ENCODE results near the gene BMI1. TPM values are rescaled to one million over a fixed set of nuclear protein-coding genes. Genes with fewer than 3 reads are reported as not detected.

The BMI1 gene
- total RNA-seq, 4 donors from 2014 or later: 50.2 to 85.7 (median 64.7) TPM

DNA sequence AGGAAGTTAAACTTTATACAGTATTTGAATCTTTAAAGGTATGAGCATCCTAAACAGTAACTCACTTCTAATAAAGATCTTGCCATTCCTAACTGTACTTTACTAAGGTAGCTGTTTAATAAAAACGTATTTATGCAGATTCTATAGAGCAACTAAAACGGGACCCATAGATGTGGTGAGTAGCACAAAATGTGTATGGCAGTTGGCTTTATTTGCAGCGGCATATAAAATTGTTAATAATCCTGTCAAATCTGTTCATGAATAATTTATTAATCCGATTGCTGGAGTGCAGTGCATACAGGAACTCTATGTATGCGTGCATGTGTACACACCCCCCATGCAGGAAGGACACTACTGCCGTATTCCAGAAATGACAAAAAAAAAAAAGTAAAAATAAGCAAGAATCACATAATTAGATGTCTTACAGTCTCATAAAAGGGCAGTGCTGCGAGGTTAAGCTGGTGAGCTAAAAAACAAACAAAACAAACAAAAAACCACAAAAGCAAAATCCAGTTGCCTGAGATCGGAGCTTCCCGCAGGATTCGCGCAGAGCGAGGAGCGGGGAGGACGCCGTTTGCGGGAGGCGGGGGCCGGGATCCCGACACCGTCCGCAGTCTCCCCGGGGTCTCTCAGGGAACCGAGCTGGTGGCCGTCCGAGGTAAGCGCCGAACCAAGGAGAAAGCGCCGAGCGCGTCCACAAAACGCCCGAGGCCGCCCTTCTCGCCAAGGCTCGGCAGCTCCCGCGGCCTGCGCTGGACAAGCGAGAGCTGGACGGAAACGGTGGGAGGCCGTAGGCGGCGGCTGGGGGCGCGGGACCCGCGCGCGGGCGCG lies 5.2 kb upstream of the BMI1 start:
- intact Hi-C loops (cut with DNase I; ENCODE audit: low total_unique reads): no loop called here
- no peaks in the 10 kb centered on the region for H3K9me3 ChIP-seq
- DNase-seq: no peak
- TF ChIP-seq POLR2A (IDR thresholded peaks at IDR 0.05): no peak
- TF ChIP-seq, protein P1, sequence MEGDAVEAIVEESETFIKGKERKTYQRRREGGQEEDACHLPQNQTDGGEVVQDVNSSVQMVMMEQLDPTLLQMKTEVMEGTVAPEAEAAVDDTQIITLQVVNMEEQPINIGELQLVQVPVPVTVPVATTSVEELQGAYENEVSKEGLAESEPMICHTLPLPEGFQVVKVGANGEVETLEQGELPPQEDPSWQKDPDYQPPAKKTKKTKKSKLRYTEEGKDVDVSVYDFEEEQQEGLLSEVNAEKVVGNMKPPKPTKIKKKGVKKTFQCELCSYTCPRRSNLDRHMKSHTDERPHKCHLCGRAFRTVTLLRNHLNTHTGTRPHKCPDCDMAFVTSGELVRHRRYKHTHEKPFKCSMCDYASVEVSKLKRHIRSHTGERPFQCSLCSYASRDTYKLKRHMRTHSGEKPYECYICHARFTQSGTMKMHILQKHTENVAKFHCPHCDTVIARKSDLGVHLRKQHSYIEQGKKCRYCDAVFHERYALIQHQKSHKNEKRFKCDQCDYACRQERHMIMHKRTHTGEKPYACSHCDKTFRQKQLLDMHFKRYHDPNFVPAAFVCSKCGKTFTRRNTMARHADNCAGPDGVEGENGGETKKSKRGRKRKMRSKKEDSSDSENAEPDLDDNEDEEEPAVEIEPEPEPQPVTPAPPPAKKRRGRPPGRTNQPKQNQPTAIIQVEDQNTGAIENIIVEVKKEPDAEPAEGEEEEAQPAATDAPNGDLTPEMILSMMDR (IDR thresholded peaks at IDR 0.05): no peak
- peak overlapping the region; percentile 65 to 94 for H3K4me3 ChIP-seq
- peaks cover 3 to 7% of the 10 kb centered on the region in 2 donors for H3K4me1 ChIP-seq
- H3K27me3 ChIP-seq: no peaks in the 10 kb centered on the region
- H3K27ac ChIP-seq: peak overlapping the region; percentile 94
- no peaks in the 10 kb centered on the region for H3K36me3 ChIP-seq

DNA sequence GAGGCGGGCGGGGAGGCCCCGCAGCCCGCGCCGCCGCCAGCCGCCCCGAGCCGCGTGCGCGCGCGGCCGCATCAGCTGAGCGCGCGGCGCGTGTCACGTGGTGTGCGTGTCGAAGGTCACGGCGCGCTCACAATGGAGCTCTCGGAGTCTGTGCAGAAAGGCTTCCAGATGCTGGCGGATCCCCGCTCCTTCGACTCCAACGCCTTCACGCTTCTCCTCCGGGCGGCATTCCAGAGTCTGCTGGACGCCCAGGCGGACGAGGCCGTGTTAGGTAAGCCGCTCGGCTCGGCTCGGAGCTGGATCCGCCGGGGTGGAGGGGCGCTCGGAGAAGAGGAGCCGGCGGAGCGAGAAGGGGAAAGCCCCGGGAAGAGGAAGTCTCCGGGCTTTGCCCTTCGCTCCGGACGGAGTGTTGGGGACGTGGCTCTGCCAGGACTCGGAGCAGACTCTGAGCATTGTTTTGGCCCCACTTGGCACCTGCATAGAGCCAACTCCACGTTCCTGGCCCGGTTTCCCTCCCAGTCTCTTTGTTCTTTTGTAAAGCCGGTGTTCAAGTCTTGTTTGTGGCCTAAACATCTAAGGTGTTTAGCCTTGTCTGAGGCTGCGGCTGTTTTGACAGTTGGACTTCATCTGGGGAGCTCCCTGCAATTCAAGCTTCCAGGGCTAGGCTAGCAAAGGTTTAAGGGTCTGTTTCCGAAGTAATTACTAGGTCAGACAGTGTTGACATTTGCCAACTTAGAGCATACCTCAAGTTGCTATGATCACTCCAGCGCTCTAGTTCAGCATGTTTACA lies 4.4 kb upstream of the BMI1 start, which contains the start of gene COMMD3:
Gene COMMD3, plus strand, starts transcription at position 103 of the 790 bp plus-strand sequence. Its CDS starts 30 bp downstream, at position 133.
- H3K4me3 ChIP-seq: peak within 1 kb of the TSS; percentile 65 to 94
- DNase-seq: peak; percentile 87 to 88
- H3K36me3 ChIP-seq: no peaks in the 10 kb centered on the region
- H3K27me3 ChIP-seq: no peaks in the 10 kb centered on the region
- peak within 1 kb of the TSS; percentile 94 for H3K27ac ChIP-seq
- TF ChIP-seq, protein P1 (IDR thresholded peaks at IDR 0.05): no peak
- TF ChIP-seq POLR2A (IDR thresholded peaks at IDR 0.05): peak; percentile 72 to 74
- intact Hi-C loops (cut with DNase I; ENCODE audit: low total_unique reads): no loop called here
- peaks cover 3 to 7% of the 10 kb centered on the region in 2 donors for H3K4me1 ChIP-seq
- H3K9me3 ChIP-seq: no peaks in the 10 kb centered on the region

DNA sequence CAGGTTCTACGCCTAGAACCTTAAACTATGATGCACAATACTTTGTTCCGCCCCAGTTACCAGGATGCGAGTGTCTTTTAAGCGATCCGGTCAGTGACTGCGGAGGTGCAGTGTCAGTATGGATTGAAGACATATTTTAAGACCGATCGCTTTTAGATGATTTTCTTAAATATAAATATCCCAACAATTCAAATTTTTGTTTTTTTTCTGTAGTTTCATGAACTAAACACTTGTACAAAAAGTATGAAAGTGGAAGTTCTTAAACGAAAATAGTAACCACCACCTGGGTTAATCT lies 3.9 kb upstream of the BMI1 start:
- peak overlapping the region; percentile 65 to 94 for H3K4me3 ChIP-seq
- H3K27me3 ChIP-seq: no peaks in the 10 kb centered on the region
- intact Hi-C loops (cut with DNase I; ENCODE audit: low total_unique reads): no loop called here
- peak in 1 of 2 donors; percentile 13 for DNase-seq
- H3K9me3 ChIP-seq: no peaks in the 10 kb centered on the region
- TF ChIP-seq, protein P1 (IDR thresholded peaks at IDR 0.05): no peak
- TF ChIP-seq POLR2A (IDR thresholded peaks at IDR 0.05): no peak
- H3K4me1 ChIP-seq: peaks cover 3 to 7% of the 10 kb centered on the region in 2 donors
- H3K36me3 ChIP-seq: no peaks in the 10 kb centered on the region
- peak overlapping the region; percentile 94 for H3K27ac ChIP-seq

DNA sequence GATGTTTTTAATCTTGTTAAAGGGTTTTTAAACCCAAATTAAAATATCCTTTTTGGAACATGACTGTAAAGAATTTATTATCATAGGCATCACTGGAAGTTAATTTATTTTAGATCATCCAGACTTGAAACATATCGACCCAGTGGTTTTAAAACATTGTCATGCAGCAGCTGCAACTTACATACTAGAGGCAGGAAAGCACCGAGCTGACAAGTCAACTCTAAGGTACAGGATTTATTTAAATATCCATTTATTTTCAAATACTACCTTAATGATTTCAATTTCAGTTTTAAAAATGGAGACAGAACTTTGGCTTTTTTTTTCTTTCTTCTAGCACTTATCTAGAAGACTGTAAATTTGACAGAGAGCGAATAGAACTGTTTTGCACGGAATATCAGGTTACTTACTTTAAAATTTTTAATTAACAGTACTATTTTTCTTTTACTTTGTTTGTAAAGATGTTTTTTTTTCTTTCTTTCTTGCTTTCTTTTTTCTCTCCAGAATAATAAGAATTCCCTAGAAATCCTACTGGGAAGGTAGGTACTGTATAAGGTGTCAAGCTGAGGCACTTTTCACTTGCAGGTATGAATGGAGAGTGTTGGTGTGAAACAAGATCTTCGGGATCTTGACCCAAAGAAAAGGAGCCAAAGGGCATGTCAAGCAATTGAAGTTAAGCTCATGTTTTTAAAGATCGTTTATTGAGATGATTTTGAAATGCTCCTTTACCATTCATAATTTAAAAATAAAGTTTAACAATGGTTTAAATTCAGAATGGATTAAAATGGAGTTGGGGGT lies 2.9 kb upstream of the BMI1 start:
- H3K27ac ChIP-seq: peak overlapping the region in 1 of 2 donors; percentile 94
- intact Hi-C loops (cut with DNase I; ENCODE audit: low total_unique reads): no loop called here
- DNase-seq: no peak
- H3K9me3 ChIP-seq: no peaks in the 10 kb centered on the region
- no peaks in the 10 kb centered on the region for H3K36me3 ChIP-seq
- no peak overlapping the region for H3K4me3 ChIP-seq
- no peaks in the 10 kb centered on the region for H3K27me3 ChIP-seq
- TF ChIP-seq, protein P1 (IDR thresholded peaks at IDR 0.05): no peak
- TF ChIP-seq POLR2A (IDR thresholded peaks at IDR 0.05): no peak
- H3K4me1 ChIP-seq: peaks cover 3 to 7% of the 10 kb centered on the region in 2 donors
